HG03064 (cell line): ENCODE data around the gene TDRD12.
"Not testable (repeated sequence)": the region's sequence is repeated elsewhere in the genome, so short reads cannot be mapped to it uniquely, and the experiment has no call there.

Experiments used
- ATAC-seq: cut with Tn5 transposase; IDR thresholded peaks from one replicate; pipeline ENCODE4 v1.9.1; 2021; ENCODE audit warnings: low read depth; ENCODE audit not compliant: unreplicated experiment

TDRD12 gene

DNA sequence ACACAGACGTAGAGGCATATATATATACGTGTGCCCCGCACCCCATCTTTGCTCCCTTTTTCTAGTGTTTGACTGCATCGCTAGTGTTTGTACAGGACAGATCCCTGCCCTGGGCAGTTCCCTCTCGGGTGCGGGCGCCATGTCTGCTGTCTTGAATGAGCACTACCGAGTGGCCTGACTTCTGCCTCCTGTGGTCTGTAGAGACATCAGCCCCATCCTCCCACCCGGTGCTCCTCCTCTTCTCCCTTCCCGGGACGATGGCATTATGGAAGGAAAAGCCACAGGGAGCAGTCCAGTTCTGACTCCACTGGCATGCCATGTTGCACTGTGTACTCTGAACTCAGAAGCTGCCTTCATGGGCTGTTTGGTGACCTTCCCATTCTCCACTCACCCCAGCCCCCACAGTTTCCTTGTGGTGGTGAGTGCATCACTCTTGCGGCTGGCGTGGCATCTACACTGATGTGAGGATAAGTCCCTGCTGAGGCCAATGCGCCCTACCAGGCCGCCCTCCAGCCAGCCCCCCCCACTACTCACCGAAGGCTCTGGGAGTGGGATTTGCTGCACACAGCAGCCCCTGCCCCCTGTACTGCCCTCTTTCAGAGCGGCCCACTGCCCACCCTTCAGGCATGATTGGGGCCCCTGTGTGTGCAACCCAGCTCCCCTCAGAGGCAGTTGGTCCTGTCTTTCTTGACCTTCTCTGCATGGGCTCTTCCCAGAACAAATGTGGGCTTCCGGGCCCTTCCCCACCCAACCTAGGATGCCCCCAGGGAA lies 25.2 kb downstream of the TDRD12 start:
- no peak for ATAC-seq

GRCh38 chr19:32745594-32746251 lies 26.2 kb downstream of the TDRD12 start:
- not testable (repeated sequence) for ATAC-seq

DNA sequence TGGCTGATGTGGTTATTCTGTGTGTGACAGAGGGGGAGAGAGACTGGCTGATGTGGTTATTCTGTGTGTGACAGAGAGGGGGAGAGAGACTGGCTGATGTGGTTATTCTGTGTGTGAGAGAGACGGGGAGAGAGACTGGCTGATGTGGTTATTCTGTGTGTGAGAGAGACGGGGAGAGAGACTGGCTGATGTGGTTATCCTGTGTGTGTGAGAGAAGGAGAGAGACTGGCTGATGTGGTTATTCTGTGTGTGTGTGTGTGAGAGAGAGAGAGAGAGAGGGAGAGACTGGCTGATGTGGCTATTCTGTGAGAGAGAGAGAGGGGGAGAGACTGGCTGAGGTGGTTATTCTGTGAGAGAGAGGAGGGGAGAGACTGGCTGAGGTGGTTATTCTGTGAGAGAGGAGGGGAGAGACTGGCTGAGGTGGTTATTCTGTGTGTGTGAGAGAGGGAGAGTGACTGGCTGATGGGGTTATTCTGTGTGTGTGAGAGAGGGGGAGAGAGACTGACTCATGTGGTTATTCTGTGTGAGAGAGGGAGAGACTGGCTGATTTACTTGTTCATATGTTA lies 27.1 kb downstream of the TDRD12 start:
- ATAC-seq, result not testable (repeated sequence)

GRCh38 chr19:32748497-32748896 lies 28.9 kb downstream of the TDRD12 start:
- ATAC-seq, result no peak

DNA sequence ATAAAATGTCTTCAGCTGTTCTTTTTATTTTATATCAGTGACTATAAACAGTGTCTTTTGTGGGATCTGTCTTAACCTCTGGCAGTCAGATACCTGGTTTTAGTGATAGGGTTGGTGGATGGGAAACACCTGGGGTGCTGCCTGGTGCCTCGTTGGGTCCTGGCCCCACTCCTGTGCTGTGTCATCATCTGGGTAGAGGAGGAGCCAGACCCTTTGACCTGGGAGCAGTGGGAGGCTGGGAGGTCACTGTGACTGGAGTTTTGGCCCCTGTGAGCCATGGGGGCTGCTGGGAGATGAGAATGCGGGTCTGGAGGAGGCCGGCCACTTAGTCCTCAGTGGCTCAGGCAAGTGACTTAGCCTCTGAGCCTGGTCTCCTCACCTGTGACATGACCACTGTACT lies 29.4 kb downstream of the TDRD12 start:
- ATAC-seq, result no peak

- ATAC-seq, result no peak
Observed at GRCh38 chr19:32749361-32749760, 29.8 kb downstream of the TDRD12 start.

DNA sequence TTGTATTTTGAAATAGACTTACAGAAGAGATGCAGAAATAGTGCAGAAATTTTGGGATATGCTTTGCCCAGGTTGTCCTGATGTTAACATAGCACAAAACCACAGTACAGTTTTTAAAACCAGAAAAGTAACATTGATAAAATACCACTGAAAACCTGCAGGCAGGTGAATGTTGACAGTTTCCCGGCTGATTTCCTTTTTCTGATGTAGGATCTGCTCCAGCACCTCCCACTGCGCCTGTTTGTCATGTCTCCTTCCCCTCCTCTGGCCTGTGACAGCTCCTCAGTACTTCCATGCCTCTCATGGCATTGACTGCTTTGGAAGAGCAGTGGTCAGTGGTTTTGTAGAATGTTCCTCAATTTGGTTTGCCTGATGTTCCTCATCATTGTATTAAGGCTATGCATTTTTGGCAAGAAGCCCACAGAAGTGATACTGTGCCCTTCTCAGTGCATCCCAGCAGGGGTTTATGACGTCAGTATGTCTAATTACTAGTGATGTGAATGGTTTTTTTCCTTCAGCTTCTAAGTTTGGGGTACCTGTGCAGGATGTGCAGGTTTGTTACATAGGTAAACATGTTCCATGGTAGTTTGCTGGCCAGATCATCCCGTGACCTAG lies 31.0 kb downstream of the TDRD12 start:
- ATAC-seq, result no peak

DNA sequence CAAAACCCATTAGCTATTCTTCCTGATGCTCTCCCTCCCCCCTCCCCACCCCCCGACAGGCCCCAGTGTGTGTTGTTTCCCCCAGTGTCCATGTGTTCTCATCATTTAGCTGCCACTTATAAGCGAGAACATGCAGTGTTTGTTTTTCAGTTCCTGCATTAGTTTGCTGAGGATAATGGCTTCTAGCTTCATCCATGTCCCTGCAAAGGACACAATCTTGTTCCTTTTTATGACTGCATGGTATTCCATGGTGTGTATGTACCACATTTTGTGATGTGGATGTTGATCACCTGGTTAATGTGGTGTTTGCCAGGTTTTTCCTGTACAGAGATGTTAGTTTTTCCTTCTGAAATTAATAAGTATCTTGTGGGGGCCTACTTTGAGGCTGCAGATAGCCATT lies 31.5 kb downstream of the TDRD12 start:
- ATAC-seq, result no peak

DNA sequence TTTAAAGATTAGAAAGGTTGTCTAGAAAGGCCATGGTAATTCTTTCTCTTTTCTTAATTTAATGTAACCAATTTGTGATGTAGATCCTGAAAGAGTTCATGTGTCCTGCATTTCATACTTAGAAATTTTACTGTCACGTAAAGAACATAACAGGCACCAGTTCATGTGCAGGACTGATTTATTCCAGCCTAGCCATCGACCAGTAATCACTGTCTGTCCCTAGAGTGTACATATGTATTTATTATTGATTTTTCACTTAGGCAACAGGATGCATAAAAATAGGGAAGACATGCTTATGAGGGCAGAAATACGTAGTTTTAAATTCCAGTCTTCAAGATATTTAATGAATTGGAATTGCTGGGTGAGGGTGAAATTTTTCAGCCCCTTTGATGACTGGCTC lies 37.6 kb downstream of the TDRD12 start:
- ATAC-seq, result no peak

DNA sequence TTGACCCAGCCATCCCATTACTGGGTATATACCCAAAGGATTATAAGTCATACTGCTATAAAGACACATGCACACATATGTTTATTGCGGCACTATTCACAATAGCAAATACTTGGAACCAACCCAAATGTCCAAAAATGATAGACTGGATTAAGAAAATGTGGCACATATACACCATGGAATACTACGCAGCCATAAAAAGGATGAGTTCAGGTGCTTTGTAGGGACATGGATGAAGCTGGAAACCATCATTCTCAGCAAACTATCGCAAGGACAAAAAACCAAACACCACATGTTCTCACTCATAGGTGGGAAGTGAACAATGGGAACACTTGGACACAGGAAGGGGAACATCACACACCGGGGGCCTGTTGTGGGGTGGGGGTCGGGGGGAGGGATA lies 45.8 kb downstream of the TDRD12 start:
- ATAC-seq, result not testable (repeated sequence)

DNA sequence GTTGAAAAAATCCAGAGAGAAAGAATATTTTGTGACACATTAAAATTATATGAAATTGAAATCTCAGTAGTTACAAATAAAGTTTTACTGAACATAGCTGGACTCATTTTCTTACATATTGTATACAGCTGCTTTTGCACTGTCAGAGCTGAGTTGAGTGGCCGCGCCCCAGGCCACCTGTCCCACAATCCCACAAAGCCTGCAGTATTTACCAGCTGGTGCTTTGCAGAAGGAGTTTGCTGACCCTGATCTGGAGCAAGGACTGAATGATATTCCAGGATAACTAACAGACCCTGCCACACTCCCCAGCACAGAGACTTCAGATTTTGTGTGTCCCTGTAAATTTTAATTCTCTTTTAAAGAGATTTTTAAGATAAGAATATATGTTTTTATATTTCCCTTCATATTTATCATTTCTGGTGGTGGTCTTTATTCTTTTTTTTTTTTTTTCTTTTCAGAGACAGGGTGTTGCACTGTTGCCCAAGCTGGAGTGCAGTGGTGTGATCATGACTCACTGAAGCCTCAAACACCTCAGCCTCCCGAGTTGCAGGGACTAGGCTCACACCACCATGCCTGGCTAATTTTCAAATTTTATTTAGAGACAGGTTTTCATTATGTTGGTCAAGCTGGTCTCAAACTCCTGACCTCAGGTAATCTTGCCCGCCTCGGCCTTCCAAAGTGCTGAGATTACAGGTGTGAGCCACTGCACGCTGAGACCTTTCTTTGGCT lies 48.5 kb downstream of the TDRD12 start:
- ATAC-seq, result no peak

DNA sequence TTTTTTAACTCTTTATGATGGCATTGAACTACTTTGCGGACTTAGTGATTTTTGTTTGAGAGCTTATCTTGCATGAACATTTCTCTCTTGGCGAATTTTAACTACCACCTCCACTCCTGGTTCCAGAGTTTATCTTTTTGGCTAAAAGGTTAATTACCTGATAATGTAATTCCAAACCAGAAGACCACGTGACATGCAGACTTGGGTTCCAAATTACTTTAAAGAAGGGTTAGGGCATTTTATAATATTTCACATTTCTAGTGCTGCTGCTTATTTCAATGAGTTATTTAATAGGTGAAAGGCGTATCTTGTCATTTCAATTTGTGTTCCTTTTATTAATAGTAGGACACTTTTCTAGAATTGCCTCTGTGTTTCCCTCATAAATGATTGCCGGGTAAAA lies 52.0 kb downstream of the TDRD12 start:
- no peak for ATAC-seq

DNA sequence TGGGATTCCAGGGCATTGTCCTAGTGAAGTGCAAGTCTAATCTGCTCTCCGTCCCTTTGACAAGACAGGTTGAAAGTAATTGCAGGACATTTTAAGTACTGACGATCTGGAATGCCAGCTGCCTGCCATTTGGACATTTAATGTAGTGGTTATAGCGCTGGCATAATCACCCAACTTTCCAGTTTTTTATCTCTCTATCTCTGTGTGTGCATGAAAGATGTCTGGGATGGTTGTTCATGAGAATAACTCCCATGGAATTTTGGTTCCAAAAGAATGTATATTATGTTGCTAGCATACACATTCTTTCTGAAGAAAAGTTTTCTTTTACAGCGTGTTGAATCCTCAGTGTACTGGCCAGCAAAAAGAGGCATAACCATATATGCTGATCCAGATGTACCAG lies 53.6 kb downstream of the TDRD12 start:
- ATAC-seq, result no peak

GRCh38 chr19:32779082-32779481 lies 59.5 kb downstream of the TDRD12 start:
- no peak for ATAC-seq

- no peak for ATAC-seq
Observed at GRCh38 chr19:32781280-32781679, 61.7 kb downstream of the TDRD12 start.

DNA sequence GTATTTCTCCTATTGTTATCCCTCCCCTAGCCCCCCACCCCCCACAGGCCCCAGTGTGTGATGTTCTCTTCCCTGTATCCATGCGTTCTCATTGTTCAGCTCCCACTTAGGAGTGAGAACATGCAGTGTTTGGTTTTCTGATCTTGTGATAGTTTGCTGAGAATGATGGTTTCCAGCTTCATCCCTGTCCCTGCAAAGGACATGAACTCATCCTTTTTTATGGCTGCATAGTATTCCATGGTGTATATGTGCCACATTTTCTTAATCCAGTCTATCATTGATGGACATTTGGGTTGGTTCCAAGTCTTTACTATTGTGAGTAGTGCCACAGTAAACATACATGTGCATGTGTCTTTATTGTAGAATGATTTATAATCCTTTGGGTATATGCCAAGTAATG lies 62.5 kb downstream of the TDRD12 start:
- ATAC-seq, result not testable (repeated sequence)

DNA sequence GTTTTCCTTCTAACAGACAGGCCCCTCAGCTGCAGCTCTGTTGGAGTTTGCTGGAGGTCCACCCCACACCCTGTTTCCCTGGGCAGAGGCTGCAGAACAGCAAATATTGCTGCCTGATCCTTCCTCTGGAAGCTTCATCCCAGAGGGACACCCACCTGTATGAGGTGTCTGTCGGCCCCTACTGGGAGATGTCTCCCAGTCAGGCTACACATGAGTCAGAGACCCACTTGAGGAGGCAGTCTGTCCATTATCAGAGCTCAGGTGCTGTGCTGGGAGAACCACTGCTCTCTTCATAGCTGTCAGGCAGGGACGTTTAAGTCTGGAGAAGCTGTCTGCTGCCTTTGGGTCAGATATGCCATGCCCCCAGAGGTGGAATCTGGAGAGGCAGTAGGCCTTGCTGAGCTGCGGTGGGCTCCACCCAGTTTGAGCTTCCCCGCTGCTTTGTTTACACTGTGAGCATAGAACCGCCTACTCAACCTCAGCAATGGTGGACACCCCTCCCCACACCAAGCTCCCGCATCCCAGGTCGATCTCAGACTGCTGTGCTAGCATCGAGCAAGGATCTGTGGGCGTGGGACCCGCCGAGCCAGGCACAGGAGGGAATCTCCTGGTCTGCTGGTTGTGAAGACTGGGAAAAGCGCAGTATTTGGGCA lies 67.7 kb downstream of the TDRD12 start:
- ATAC-seq, result not testable (repeated sequence)

DNA sequence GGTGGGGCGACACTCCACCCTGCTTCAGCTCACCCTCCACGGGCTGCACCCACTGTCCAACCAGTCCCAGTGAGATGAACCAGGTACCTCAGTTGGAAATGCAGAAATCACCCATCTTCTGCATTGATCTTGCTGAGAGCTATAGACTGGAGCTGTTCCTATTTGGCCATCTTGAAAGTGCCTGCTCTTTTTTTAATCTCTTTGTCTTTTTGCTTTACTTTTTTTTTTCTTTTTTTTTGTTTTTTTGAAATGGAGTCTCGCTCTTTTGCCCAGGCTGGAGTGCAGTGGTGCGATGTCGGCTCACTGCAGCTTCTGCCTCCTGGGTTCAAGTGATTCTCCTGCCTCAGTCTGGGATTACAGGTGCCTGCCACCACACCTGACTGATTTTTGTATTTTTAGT lies 68.3 kb downstream of the TDRD12 start:
- not testable (repeated sequence) for ATAC-seq

- ATAC-seq, result no peak
Observed at GRCh38 chr19:32789429-32789828, 69.9 kb downstream of the TDRD12 start.

DNA sequence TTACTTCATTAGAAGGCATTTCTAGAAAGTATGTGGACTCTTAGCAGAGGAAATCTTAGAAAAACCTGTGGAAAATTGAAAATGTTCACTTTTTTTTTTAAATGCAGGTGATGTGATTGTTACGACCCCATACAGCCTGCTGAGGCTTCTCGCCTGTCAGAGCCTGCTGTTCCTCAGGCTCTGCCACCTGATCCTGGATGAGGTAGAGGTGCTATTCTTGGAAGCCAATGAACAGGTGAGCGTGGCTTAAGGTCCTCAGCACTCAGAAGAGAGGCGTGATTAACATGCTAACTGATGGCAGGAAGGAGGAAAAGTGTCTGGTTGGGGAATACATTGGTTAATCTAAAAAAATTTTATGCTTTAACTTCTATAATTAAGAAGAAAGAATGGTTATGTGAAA lies 78.6 kb downstream of the TDRD12 start:
- no peak for ATAC-seq
